ENCODE data around the gene TFCP2. TPM values are rescaled to one million over a fixed set of nuclear protein-coding genes. Genes with fewer than 3 reads are reported as not detected.

TFCP2 gene
- total RNA-seq, 1 donor from 2014 or later = 3.0 TPM

GRCh38 chr12:51071663-51072062 is 101.3 kb downstream of the TFCP2 start:
- intact Hi-C loops (cut with DNase I) = no loop called here
- TF ChIP-seq, protein P1, sequence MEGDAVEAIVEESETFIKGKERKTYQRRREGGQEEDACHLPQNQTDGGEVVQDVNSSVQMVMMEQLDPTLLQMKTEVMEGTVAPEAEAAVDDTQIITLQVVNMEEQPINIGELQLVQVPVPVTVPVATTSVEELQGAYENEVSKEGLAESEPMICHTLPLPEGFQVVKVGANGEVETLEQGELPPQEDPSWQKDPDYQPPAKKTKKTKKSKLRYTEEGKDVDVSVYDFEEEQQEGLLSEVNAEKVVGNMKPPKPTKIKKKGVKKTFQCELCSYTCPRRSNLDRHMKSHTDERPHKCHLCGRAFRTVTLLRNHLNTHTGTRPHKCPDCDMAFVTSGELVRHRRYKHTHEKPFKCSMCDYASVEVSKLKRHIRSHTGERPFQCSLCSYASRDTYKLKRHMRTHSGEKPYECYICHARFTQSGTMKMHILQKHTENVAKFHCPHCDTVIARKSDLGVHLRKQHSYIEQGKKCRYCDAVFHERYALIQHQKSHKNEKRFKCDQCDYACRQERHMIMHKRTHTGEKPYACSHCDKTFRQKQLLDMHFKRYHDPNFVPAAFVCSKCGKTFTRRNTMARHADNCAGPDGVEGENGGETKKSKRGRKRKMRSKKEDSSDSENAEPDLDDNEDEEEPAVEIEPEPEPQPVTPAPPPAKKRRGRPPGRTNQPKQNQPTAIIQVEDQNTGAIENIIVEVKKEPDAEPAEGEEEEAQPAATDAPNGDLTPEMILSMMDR (IDR thresholded peaks at IDR 0.05) = no peak
- Histone ChIP-seq H3K4me3 (no peak overlapping the region), H3K27me3 (no peaks in the 10 kb centered on the region), H3K9me3 (no peaks in the 10 kb centered on the region), H3K27ac (no peak overlapping the region), H3K4me1 (peaks cover 0 to 3% of the 10 kb centered on the region in 2 donors), H3K36me3 (peaks cover 53 to 69% of the 10 kb centered on the region in 2 donors)
- DNase-seq (ENCODE audit: low spot score in 2 of 2) = no peak

GRCh38 chr12:51070004-51070403 is 102.9 kb downstream of the TFCP2 start:
- Histone ChIP-seq H3K27ac (no peak overlapping the region), H3K4me3 (no peak overlapping the region), H3K36me3 (peaks cover 69 to 86% of the 10 kb centered on the region in 2 donors), H3K4me1 (no peaks in the 10 kb centered on the region), H3K27me3 (no peaks in the 10 kb centered on the region), H3K9me3 (no peaks in the 10 kb centered on the region)
- intact Hi-C loops (cut with DNase I) = no loop called here
- no peak for DNase-seq (ENCODE audit: low spot score in 2 of 2)
- TF ChIP-seq, protein P1 (IDR thresholded peaks at IDR 0.05) = no peak

DNA sequence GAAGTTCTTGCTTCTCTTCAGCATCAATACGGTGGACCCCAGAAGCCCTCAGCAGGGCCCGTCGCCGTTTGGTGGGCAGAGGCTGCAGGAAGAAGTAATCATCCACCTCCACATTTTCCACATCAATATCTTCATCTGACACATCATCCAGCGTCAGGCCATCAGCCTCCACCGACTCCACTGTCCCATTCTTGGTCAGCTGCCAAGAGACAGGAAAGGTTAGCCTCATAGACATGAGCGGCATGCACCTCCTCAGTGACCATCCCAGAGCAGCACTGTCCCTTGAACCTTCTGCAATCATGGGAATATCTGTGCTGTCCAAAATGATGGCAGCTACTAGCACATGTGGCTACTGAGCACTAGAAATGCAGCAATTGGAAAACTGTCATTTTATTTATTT is 105.2 kb downstream of the TFCP2 start:
- TF ChIP-seq, protein P1 (IDR thresholded peaks at IDR 0.05) = no peak
- no peak overlapping the region for H3K4me3 ChIP-seq
- H3K36me3 ChIP-seq = peaks cover 82 to 93% of the 10 kb centered on the region in 2 donors
- H3K9me3 ChIP-seq = no peaks in the 10 kb centered on the region
- intact Hi-C loops (cut with DNase I) = no loop called here
- H3K27me3 ChIP-seq = no peaks in the 10 kb centered on the region
- no peaks in the 10 kb centered on the region for H3K4me1 ChIP-seq
- no peak overlapping the region for H3K27ac ChIP-seq
- no peak for DNase-seq (ENCODE audit: low spot score in 2 of 2)

GRCh38 chr12:51067229-51067628 is 105.7 kb downstream of the TFCP2 start:
- no peak overlapping the region for H3K27ac ChIP-seq
- peaks cover 79 to 95% of the 10 kb centered on the region in 2 donors for H3K36me3 ChIP-seq
- intact Hi-C loops (cut with DNase I) = no loop called here
- H3K4me3 ChIP-seq = no peak overlapping the region
- TF ChIP-seq, protein P1 (IDR thresholded peaks at IDR 0.05) = no peak
- H3K27me3 ChIP-seq = no peaks in the 10 kb centered on the region
- no peaks in the 10 kb centered on the region for H3K9me3 ChIP-seq
- no peak for DNase-seq (ENCODE audit: low spot score in 2 of 2)
- H3K4me1 ChIP-seq = no peaks in the 10 kb centered on the region

- intact Hi-C loops (cut with DNase I) = no loop called here
- peaks cover 71 to 93% of the 10 kb centered on the region in 2 donors for H3K36me3 ChIP-seq
- no peaks in the 10 kb centered on the region for H3K27me3 ChIP-seq
- no peak overlapping the region for H3K27ac ChIP-seq
- H3K4me3 ChIP-seq = no peak overlapping the region
- H3K9me3 ChIP-seq = no peaks in the 10 kb centered on the region
- TF ChIP-seq, protein P1 (IDR thresholded peaks at IDR 0.05) = no peak
- no peaks in the 10 kb centered on the region for H3K4me1 ChIP-seq
- no peak for DNase-seq (ENCODE audit: low spot score in 2 of 2)
Observed at GRCh38 chr12:51065530-51065929, 107.4 kb downstream of the TFCP2 start.
